Ovary (tissue), 3 donors: Measurements from ENCODE around the gene ARFGAP3.

Experiments
- EP300 ChIP-seq: sonication (generic); formaldehyde crosslinking; IDR thresholded peaks from one replicate; pipeline ENCODE4 v1.6.1; 2017; ENCODE audit warnings: antibody characterized with exemption
- POLR2A ChIP-seq: fragments of 450-650 bp; IDR thresholded peaks from one replicate; pipeline ENCODE4 v1.6.1; 2017; ENCODE audit warnings: antibody characterized with exemption, mild to moderate bottlenecking, moderate library complexity
- TF ChIP-seq, protein P1 (sequence below), 3 donors: fragments of 450-650 bp in 2 of 3; fragments of 200-600 bp in 1 of 3; IDR thresholded peaks; one replicate each; pipeline versions ENCODE4 v1.5.1 to v1.8.0; 2016 to 2022; ENCODE audit warnings: antibody characterized with exemption in 3 of 3, mild to moderate bottlenecking in 1 of 3
- donor health status: DM: no; HTN: no; CAD: no.

- TF ChIP-seq, protein P1, sequence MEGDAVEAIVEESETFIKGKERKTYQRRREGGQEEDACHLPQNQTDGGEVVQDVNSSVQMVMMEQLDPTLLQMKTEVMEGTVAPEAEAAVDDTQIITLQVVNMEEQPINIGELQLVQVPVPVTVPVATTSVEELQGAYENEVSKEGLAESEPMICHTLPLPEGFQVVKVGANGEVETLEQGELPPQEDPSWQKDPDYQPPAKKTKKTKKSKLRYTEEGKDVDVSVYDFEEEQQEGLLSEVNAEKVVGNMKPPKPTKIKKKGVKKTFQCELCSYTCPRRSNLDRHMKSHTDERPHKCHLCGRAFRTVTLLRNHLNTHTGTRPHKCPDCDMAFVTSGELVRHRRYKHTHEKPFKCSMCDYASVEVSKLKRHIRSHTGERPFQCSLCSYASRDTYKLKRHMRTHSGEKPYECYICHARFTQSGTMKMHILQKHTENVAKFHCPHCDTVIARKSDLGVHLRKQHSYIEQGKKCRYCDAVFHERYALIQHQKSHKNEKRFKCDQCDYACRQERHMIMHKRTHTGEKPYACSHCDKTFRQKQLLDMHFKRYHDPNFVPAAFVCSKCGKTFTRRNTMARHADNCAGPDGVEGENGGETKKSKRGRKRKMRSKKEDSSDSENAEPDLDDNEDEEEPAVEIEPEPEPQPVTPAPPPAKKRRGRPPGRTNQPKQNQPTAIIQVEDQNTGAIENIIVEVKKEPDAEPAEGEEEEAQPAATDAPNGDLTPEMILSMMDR (IDR thresholded peaks at IDR 0.05) = no peak
- TF ChIP-seq POLR2A = no peak
- TF ChIP-seq EP300 = no peak
These were observed 43.6 kb downstream of the ARFGAP3 start for GRCh38 chr22:42813501-42813900.
